Suprapubic skin (tissue), 4 donors: Measurements from ENCODE around the gene CAPZA3. TPM values are rescaled to one million over a fixed set of nuclear protein-coding genes. Genes with fewer than 3 reads are reported as not detected.
"Not testable (repeated sequence)": the region's sequence is repeated elsewhere in the genome, so short reads cannot be mapped to it uniquely, and the experiment has no call there.

ENCODE experiments used
- DNase-seq, 2 donors: peaks; one replicate each; pipeline ENCODE4 v3.0.0-alpha.2; 2019; ENCODE audit warnings: low spot score in 2 of 2
- H3K27ac ChIP-seq: fragments of 200-600 bp; sonication (generic); one replicate; pipeline ENCODE4 v1.5.1; 2019
- H3K27me3 ChIP-seq: fragments of 200-600 bp; sonication (generic); one replicate; pipeline ENCODE4 v1.5.1; 2019
- H3K36me3 ChIP-seq: fragments of 200-600 bp; sonication (generic); one replicate; pipeline ENCODE4 v1.5.1; 2019
- H3K4me1 ChIP-seq: fragments of 200-600 bp; sonication (generic); one replicate; pipeline ENCODE4 v1.5.1; 2019
- H3K4me3 ChIP-seq: fragments of 200-600 bp; sonication (generic); one replicate; pipeline ENCODE4 v1.5.1; 2019; ENCODE audit warnings: mild to moderate bottlenecking
- H3K9me3 ChIP-seq: fragments of 200-600 bp; sonication (generic); one replicate; pipeline ENCODE4 v1.5.1; 2019
- CTCF ChIP-seq, 2 donors: fragments of 200-600 bp in 1 of 2; fragments of 450-650 bp in 1 of 2; sonication (generic) in 1 of 2; IDR thresholded peaks; one replicate each; pipeline ENCODE4 v1.5.1; 2016 to 2019; ENCODE audit warnings: antibody characterized with exemption in 2 of 2, mild to moderate bottlenecking in 1 of 2, moderate library complexity in 1 of 2
- EP300 ChIP-seq: sonication (generic); formaldehyde crosslinking; IDR thresholded peaks from one replicate; pipeline ENCODE4 v1.6.1; 2017; ENCODE audit warnings: antibody characterized with exemption
- POLR2A ChIP-seq, 2 donors: fragments of 450-650 bp; IDR thresholded peaks; one replicate each; pipeline ENCODE4 v1.6.1; 2017; ENCODE audit warnings: antibody characterized with exemption in 2 of 2, mild to moderate bottlenecking in 2 of 2, moderate library complexity in 2 of 2
- POLR2AphosphoS5 ChIP-seq, 3 donors: sonication (generic); formaldehyde crosslinking; IDR thresholded peaks; one replicate each; pipeline ENCODE4 v1.6.1; 2017; ENCODE audit warnings: antibody characterized with exemption in 3 of 3
- WGBS: methylation state at CpG from one replicate; pipeline ENCODE4 v1.1.5; 2018; 5-methylcytosine and 5-hydroxymethylcytosine counted together
- total RNA-seq, 4 donors: library from RNA; depleted of rRNA; stranded (reverse); fragments of >200 nt; gene quantifications; one replicate each; pipeline ENCODE4 v1.1.0, GENCODE V29; 2016

Gene CAPZA3
- total RNA-seq: 1 to 10 TPM in 2 of 4 donors, not detected in 2; 1.6 to 5.3 TPM

- TF ChIP-seq CTCF (IDR thresholded peaks at IDR 0.05): no peak
- no peak for TF ChIP-seq POLR2AphosphoS5 (IDR thresholded peaks at IDR 0.05)
- TF ChIP-seq POLR2A (IDR thresholded peaks at IDR 0.05): no peak
- TF ChIP-seq EP300: no peak
- 84% methylated on average over 2 of the region's 2 CpGs for WGBS
- no peaks in the 10 kb centered on the region for H3K36me3 ChIP-seq
Measured at GRCh38 chr12:18737819-18738218, at the start of gene CAPZA3, which contains the start of gene PLCZ1. Gene CAPZA3, plus strand, starts transcription at chr12:18738119. Its CDS starts 150 bp downstream, at chr12:18738269. Gene PLCZ1, minus strand, starts transcription at chr12:18738012. Its CDS starts 641 bp downstream, at chr12:18737371.

GRCh38 chr12:18689771-18690170 lies 48.1 kb upstream of the CAPZA3 start:
- DNase-seq: no peak
- H3K4me3 ChIP-seq: no peak overlapping the region
- H3K4me1 ChIP-seq: no peaks in the 10 kb centered on the region
- TF ChIP-seq POLR2AphosphoS5 (IDR thresholded peaks at IDR 0.05) (no peak), POLR2A (IDR thresholded peaks at IDR 0.05) (no peak), EP300 (no peak), CTCF (IDR thresholded peaks at IDR 0.05) (no peak)
- no peaks in the 10 kb centered on the region for H3K36me3 ChIP-seq
- no peaks in the 10 kb centered on the region for H3K9me3 ChIP-seq
- H3K27ac ChIP-seq: no peak overlapping the region
- WGBS: 86% methylated on average over 3 of the region's 3 CpGs
- H3K27me3 ChIP-seq: no peaks in the 10 kb centered on the region

More at GRCh38 chr12:18737819-18738218, at the start of gene CAPZA3, which contains the start of gene PLCZ1:
- no peaks in the 10 kb centered on the region for H3K9me3 ChIP-seq
- H3K27ac ChIP-seq: no peak within 1 kb of the TSS
- H3K4me3 ChIP-seq: no peak within 1 kb of the TSS
- H3K4me1 ChIP-seq: no peaks in the 10 kb centered on the region
- H3K27me3 ChIP-seq: no peaks in the 10 kb centered on the region
- DNase-seq: no peak

- Histone ChIP-seq H3K4me3 (no peak overlapping the region), H3K27me3 (no peaks in the 10 kb centered on the region), H3K27ac (no peak overlapping the region), H3K4me1 (no peaks in the 10 kb centered on the region), H3K9me3 (no peaks in the 10 kb centered on the region), H3K36me3 (no peaks in the 10 kb centered on the region)
- TF ChIP-seq EP300 (no peak), CTCF (IDR thresholded peaks at IDR 0.05) (no peak), POLR2A (IDR thresholded peaks at IDR 0.05) (no peak), POLR2AphosphoS5 (IDR thresholded peaks at IDR 0.05) (no peak)
- 83% methylated on average over 4 of the region's 4 CpGs for WGBS
- DNase-seq: no peak
Measured at GRCh38 chr12:18690653-18691052, 47.3 kb upstream of the CAPZA3 start.

GRCh38 chr12:18693986-18694385 lies 43.9 kb upstream of the CAPZA3 start:
- H3K27ac ChIP-seq, H3K36me3 ChIP-seq, DNase-seq, H3K27me3 ChIP-seq, H3K4me3 ChIP-seq, H3K4me1 ChIP-seq, H3K9me3 ChIP-seq: not testable (repeated sequence)
- 89% methylated on average over 5 of the region's 5 CpGs for WGBS

GRCh38 chr12:18696971-18697602 lies 40.8 kb upstream of the CAPZA3 start:
- Histone ChIP-seq H3K27ac (no peak overlapping the region), H3K4me3 (no peak overlapping the region), H3K27me3 (no peaks in the 10 kb centered on the region), H3K9me3 (no peaks in the 10 kb centered on the region), H3K36me3 (no peaks in the 10 kb centered on the region), H3K4me1 (no peaks in the 10 kb centered on the region)
- DNase-seq: no peak
- TF ChIP-seq EP300: no peak
- no peak for TF ChIP-seq POLR2AphosphoS5 (IDR thresholded peaks at IDR 0.05)
- no peak for TF ChIP-seq POLR2A (IDR thresholded peaks at IDR 0.05)
- no peak for TF ChIP-seq CTCF (IDR thresholded peaks at IDR 0.05)

GRCh38 chr12:18700271-18700670 lies 37.6 kb upstream of the CAPZA3 start:
- DNase-seq: no peak

More at GRCh38 chr12:18700271-18700670, 37.6 kb upstream of the CAPZA3 start:
- H3K9me3 ChIP-seq: no peaks in the 10 kb centered on the region
- TF ChIP-seq POLR2A (IDR thresholded peaks at IDR 0.05): no peak
- WGBS: 26% methylated on average over 3 of the region's 3 CpGs
- no peaks in the 10 kb centered on the region for H3K36me3 ChIP-seq
- H3K27ac ChIP-seq: no peak overlapping the region
- H3K4me3 ChIP-seq: no peak overlapping the region
- H3K27me3 ChIP-seq: no peaks in the 10 kb centered on the region
- no peaks in the 10 kb centered on the region for H3K4me1 ChIP-seq
